PFSK-1 (cell line): ENCODE measurements around the gene CNTN4.

Experiments
- POLR2AphosphoS5 ChIP-seq: IDR thresholded peaks from 2 replicates; pipeline ENCODE4 v1.6.1; 2012; ENCODE audit warnings: low read depth, mild to moderate bottlenecking, control low read depth, low read length, moderate library complexity
- REST ChIP-seq, 2 experiments: IDR thresholded peaks; 2 replicates each; pipeline versions ENCODE4 v1.6.1 to v1.8.0; 2011 to 2012; ENCODE audit warnings: low read depth in 2 of 2, low read length in 2 of 2, control low read depth in 1 of 2, inconsistent platforms in 1 of 2, mild to moderate bottlenecking in 1 of 2, moderate library complexity in 1 of 2; ENCODE audit not compliant: insufficient read depth in 1 of 2
- SIN3A ChIP-seq: IDR thresholded peaks from 2 replicates; pipeline ENCODE4 v1.6.1; 2012; ENCODE audit warnings: mild to moderate bottlenecking, low read length, moderate library complexity, borderline replicate concordance; ENCODE audit not compliant: insufficient read depth
- TAF1 ChIP-seq: IDR thresholded peaks from 2 replicates; pipeline ENCODE4 v1.6.1; 2012; ENCODE audit warnings: low read length, control low read depth, borderline replicate concordance; ENCODE audit not compliant: insufficient read depth

- no peak for TF ChIP-seq SIN3A
- TF ChIP-seq POLR2AphosphoS5: no peak
- TF ChIP-seq TAF1: no peak
- no peak for TF ChIP-seq REST (IDR thresholded peaks at IDR 0.05; ENCODE audit: insufficient read depth in 1 of 2, low read depth in 2 of 2, low read length in 2 of 2)
Measured at GRCh38 chr3:2849092-2849491, 750.4 kb downstream of the CNTN4 start.
